WTC11 (cell line): ENCODE measurements around the gene POLE2. TPM values are rescaled to one million over a fixed set of nuclear protein-coding genes. Genes with fewer than 3 reads are reported as not detected.
A peak's percentile ranks its signal among the peaks of the same experiment; 100 is the strongest.

ENCODE experiments used
- FOXK1 ChIP-seq: sonication (generic); formaldehyde crosslinking; IDR thresholded peaks from 2 replicates; pipeline ENCODE4 v1.8.0; 2022; ENCODE audit warnings: mild to moderate bottlenecking, moderate library complexity, missing genetic modification reagents
- IRF2 ChIP-seq: sonication (generic); formaldehyde crosslinking; IDR thresholded peaks from 2 replicates; pipeline ENCODE4 v1.8.0; 2022; ENCODE audit warnings: low read depth, missing genetic modification reagents, borderline replicate concordance
- KAT7 ChIP-seq: sonication (generic); formaldehyde crosslinking; IDR thresholded peaks from 2 replicates; pipeline ENCODE4 v1.8.1; 2023; ENCODE audit warnings: missing genetic modification reagents, mild to moderate bottlenecking, borderline replicate concordance
- MYBL2 ChIP-seq: sonication (generic); formaldehyde crosslinking; IDR thresholded peaks from 2 replicates; pipeline ENCODE4 v1.8.1; 2023; ENCODE audit warnings: mild to moderate bottlenecking, moderate library complexity, missing genetic modification reagents
- NFE2L1 ChIP-seq: sonication (generic); formaldehyde crosslinking; IDR thresholded peaks from 2 replicates; pipeline ENCODE4 v1.8.1; 2023; ENCODE audit warnings: missing genetic modification reagents
- TCF7 ChIP-seq: sonication (generic); formaldehyde crosslinking; IDR thresholded peaks from 2 replicates; pipeline ENCODE4 v1.8.0; 2022; ENCODE audit warnings: mild to moderate bottlenecking, low read depth, missing genetic modification reagents, moderate library complexity
- TEAD1 ChIP-seq: sonication (generic); formaldehyde crosslinking; IDR thresholded peaks from 2 replicates; pipeline ENCODE4 v1.8.0; 2022; ENCODE audit warnings: mild to moderate bottlenecking, missing genetic modification reagents
- ZNF121 ChIP-seq: sonication (generic); formaldehyde crosslinking; IDR thresholded peaks from 2 replicates; pipeline ENCODE4 v1.8.0; 2023; ENCODE audit warnings: missing genetic modification reagents
- ZNF263 ChIP-seq: sonication (generic); formaldehyde crosslinking; IDR thresholded peaks from 2 replicates; pipeline ENCODE4 v1.8.1; 2022; ENCODE audit warnings: low read depth, mild to moderate bottlenecking, moderate library complexity, missing genetic modification reagents
- total RNA-seq: library from RNA; stranded (reverse); gene quantifications from 3 replicates; pipeline ENCODE4 v1.2.3, GENCODE V29; 2021
- TF ChIP-seq, protein P1 (sequence below): sonication (generic); formaldehyde crosslinking; IDR thresholded peaks from 2 replicates; pipeline ENCODE4 v1.8.0; 2022; ENCODE audit warnings: mild to moderate bottlenecking, missing genetic modification reagents
- TF ChIP-seq, protein P2 (sequence below): sonication (generic); formaldehyde crosslinking; IDR thresholded peaks from 2 replicates; pipeline ENCODE4 v1.8.0; 2022; ENCODE audit warnings: mild to moderate bottlenecking, missing genetic modification reagents
- TF ChIP-seq, protein P3 (sequence below): sonication (generic); formaldehyde crosslinking; conservative IDR thresholded peaks from 2 replicates; pipeline ENCODE4 v1.8.1; 2022; ENCODE audit warnings: mild to moderate bottlenecking, missing genetic modification reagents
- TF ChIP-seq, protein P4 (sequence below): sonication (generic); formaldehyde crosslinking; IDR thresholded peaks from 2 replicates; pipeline ENCODE4 v1.8.1; 2023; ENCODE audit warnings: mild to moderate bottlenecking, missing genetic modification reagents
- TF ChIP-seq, protein P5 (sequence below): sonication (generic); formaldehyde crosslinking; IDR thresholded peaks from 2 replicates; pipeline ENCODE4 v1.8.1; 2022; ENCODE audit warnings: missing genetic modification reagents, borderline replicate concordance
- TF ChIP-seq, protein P6 (sequence below): sonication (generic); formaldehyde crosslinking; IDR thresholded peaks from 2 replicates; pipeline ENCODE4 v1.8.0; 2023; ENCODE audit warnings: missing genetic modification reagents, mild to moderate bottlenecking, borderline replicate concordance

POLE2 gene
- total RNA-seq, 1 experiment from 2014 or later: 24.6 TPM

DNA sequence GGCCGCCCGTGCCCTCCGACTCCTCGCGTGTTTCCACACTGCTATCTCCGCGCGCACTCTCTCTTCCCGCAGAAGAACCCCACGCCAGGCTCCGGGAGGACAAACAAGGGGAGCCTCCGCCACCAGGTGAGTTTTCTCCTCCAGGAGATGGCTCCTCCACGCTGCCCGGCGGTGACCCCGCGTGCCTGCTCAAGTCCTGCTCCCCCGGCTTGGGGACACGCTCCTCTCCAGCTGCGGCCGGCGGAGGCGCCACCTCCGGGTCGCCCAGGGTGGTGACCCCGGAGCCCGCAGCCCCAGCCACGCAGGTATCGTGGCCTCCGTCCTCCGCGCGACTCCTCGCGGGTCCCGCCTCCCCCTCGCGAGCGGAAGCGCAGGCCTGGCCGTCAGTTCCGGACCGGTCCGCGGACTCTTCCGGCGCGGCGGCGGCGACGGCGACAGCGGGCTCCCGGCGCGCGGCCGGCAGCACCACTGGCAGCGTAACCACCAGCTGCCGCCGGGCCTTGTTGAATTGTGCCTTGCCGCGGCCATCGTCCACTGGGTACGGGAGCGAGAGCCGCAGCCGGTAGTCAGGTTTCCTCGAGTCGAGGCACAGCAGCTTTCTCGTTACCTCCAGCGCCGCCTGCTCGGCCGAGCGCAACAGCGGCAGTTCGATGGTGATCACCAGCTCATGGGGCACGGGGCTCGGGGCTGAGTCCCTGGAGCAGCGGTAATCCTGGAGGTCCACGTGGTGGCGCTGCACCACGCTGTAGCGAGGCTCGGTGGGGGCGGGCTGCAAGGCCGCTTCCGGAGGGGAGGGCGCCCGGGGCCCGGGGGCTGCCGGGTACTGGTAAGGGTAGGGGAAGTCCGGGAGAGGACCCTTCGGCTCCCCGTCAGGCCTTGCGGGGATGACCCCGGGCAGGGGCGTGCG lies 54.1 kb downstream of the POLE2 start (continued):
- TF ChIP-seq, protein P1, sequence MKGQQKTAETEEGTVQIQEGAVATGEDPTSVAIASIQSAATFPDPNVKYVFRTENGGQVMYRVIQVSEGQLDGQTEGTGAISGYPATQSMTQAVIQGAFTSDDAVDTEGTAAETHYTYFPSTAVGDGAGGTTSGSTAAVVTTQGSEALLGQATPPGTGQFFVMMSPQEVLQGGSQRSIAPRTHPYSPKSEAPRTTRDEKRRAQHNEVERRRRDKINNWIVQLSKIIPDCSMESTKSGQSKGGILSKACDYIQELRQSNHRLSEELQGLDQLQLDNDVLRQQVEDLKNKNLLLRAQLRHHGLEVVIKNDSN: peak; percentile 42; the same call in 1 of the 2 replicates
- 0 out of 2 replicates have a peak, but pooled peaks have one; percentile 11 for TF ChIP-seq ZNF121
- TF ChIP-seq, protein P2, sequence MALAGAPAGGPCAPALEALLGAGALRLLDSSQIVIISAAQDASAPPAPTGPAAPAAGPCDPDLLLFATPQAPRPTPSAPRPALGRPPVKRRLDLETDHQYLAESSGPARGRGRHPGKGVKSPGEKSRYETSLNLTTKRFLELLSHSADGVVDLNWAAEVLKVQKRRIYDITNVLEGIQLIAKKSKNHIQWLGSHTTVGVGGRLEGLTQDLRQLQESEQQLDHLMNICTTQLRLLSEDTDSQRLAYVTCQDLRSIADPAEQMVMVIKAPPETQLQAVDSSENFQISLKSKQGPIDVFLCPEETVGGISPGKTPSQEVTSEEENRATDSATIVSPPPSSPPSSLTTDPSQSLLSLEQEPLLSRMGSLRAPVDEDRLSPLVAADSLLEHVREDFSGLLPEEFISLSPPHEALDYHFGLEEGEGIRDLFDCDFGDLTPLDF (CRISPR knock-in tag): peak; percentile 52
- peak; percentile 86 for TF ChIP-seq FOXK1
- TF ChIP-seq, protein P3, sequence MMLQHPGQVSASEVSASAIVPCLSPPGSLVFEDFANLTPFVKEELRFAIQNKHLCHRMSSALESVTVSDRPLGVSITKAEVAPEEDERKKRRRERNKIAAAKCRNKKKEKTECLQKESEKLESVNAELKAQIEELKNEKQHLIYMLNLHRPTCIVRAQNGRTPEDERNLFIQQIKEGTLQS (CRISPR knock-in tag): 0 out of 2 replicates have a peak, but pooled peaks have one; percentile 14
- peak; percentile 60; the same call in 1 of the 2 replicates for TF ChIP-seq IRF2 (CRISPR knock-in tag)
- TF ChIP-seq TEAD1 (CRISPR knock-in tag): peak; percentile 46
- TF ChIP-seq, protein P4, sequence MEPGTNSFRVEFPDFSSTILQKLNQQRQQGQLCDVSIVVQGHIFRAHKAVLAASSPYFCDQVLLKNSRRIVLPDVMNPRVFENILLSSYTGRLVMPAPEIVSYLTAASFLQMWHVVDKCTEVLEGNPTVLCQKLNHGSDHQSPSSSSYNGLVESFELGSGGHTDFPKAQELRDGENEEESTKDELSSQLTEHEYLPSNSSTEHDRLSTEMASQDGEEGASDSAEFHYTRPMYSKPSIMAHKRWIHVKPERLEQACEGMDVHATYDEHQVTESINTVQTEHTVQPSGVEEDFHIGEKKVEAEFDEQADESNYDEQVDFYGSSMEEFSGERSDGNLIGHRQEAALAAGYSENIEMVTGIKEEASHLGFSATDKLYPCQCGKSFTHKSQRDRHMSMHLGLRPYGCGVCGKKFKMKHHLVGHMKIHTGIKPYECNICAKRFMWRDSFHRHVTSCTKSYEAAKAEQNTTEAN (CRISPR knock-in tag): peak; percentile 81; the same call in 1 of the 2 replicates
- TF ChIP-seq MYBL2 (CRISPR knock-in tag): peak; percentile 12; the same call in 1 of the 2 replicates
- TF ChIP-seq KAT7 (CRISPR knock-in tag): no peak; the same call in 1 of the 2 replicates
- TF ChIP-seq NFE2L1 (CRISPR knock-in tag): peak; percentile 14; the same call in 1 of the 2 replicates
- peak; percentile 79 for TF ChIP-seq TCF7 (CRISPR knock-in tag)
- TF ChIP-seq ZNF263 (CRISPR knock-in tag): peak; percentile 6; the same call in 1 of the 2 replicates
- TF ChIP-seq, protein P5, sequence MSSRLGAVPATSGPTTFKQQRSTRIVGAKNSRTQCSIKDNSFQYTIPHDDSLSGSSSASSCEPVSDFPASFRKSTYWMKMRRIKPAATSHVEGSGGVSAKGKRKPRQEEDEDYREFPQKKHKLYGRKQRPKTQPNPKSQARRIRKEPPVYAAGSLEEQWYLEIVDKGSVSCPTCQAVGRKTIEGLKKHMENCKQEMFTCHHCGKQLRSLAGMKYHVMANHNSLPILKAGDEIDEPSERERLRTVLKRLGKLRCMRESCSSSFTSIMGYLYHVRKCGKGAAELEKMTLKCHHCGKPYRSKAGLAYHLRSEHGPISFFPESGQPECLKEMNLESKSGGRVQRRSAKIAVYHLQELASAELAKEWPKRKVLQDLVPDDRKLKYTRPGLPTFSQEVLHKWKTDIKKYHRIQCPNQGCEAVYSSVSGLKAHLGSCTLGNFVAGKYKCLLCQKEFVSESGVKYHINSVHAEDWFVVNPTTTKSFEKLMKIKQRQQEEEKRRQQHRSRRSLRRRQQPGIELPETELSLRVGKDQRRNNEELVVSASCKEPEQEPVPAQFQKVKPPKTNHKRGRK (CRISPR knock-in tag): 0 out of 2 replicates have a peak, but pooled peaks have one; percentile 19
- TF ChIP-seq, protein P6, sequence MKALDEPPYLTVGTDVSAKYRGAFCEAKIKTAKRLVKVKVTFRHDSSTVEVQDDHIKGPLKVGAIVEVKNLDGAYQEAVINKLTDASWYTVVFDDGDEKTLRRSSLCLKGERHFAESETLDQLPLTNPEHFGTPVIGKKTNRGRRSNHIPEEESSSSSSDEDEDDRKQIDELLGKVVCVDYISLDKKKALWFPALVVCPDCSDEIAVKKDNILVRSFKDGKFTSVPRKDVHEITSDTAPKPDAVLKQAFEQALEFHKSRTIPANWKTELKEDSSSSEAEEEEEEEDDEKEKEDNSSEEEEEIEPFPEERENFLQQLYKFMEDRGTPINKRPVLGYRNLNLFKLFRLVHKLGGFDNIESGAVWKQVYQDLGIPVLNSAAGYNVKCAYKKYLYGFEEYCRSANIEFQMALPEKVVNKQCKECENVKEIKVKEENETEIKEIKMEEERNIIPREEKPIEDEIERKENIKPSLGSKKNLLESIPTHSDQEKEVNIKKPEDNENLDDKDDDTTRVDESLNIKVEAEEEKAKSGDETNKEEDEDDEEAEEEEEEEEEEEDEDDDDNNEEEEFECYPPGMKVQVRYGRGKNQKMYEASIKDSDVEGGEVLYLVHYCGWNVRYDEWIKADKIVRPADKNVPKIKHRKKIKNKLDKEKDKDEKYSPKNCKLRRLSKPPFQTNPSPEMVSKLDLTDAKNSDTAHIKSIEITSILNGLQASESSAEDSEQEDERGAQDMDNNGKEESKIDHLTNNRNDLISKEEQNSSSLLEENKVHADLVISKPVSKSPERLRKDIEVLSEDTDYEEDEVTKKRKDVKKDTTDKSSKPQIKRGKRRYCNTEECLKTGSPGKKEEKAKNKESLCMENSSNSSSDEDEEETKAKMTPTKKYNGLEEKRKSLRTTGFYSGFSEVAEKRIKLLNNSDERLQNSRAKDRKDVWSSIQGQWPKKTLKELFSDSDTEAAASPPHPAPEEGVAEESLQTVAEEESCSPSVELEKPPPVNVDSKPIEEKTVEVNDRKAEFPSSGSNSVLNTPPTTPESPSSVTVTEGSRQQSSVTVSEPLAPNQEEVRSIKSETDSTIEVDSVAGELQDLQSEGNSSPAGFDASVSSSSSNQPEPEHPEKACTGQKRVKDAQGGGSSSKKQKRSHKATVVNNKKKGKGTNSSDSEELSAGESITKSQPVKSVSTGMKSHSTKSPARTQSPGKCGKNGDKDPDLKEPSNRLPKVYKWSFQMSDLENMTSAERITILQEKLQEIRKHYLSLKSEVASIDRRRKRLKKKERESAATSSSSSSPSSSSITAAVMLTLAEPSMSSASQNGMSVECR: no peak; the same call in 1 of the 2 replicates
- TF ChIP-seq, all 79 proteins: peak for 28
